GM12872 (cell line): ENCODE measurements around the gene SLC47A1.

Experiments
- CTCF ChIP-seq: IDR thresholded peaks from 3 replicates; pipeline ENCODE4 v1.5.1; 2011; ENCODE audit warnings: low read depth, mild to moderate bottlenecking, low read length, moderate library complexity; ENCODE audit not compliant: insufficient read depth

Gene SLC47A1

DNA sequence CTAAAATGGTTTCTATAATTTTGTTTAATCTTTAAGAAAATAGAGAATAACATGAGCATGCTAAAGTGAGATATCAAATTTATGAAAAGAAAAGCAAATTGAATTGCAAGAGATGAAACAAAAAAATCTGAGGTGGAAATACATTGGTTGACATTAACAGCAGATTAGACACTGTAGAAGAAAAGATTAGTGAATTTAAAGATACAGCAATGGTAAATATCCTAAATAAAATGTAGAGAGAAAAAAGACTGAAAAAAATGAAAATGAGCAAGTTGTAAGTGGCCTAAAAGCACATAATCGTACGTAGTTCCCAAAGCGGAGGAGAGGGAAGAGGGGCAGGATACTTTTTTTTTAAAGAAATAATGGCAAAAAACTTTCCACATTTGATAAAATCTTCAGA is 84.4 kb downstream of the SLC47A1 start:
- no peak for TF ChIP-seq CTCF

DNA sequence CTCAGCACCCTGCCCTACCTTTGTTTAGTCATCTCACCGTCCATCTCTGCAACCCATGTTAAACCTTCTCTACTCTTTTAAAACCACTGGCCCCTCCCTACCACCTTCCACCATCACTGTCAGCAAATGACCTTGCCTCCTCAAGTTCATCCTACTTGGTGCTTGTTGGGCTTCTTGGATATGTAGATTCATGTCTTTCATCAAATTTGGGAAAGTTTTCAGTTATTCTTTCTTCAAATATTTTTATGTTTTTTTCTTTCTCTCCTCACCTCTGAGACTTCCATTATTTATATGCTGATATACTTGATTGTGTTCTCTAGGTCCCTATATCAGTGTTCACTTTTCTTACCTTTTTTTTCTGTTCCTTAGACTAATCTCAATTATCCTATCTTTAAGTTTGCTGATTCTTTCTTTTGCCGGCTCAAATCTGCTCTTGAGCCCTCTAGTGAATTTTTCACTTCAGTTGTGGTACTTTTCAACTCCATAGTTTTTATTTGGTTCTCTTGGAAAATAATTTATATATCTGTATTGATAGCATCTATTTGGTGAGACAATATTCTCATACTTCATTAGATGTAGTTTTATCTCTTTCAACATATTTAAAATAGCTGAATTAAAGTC is 86.2 kb downstream of the SLC47A1 start:
- no peak for TF ChIP-seq CTCF

- TF ChIP-seq CTCF, result no peak
Observed at GRCh38 chr17:19621697-19622096, 88.0 kb downstream of the SLC47A1 start.

- TF ChIP-seq CTCF, result no peak
Observed at GRCh38 chr17:19626079-19626478, 92.4 kb downstream of the SLC47A1 start.
